ENCODE data around the gene RBBP4. TPM values are rescaled to one million over a fixed set of nuclear protein-coding genes. Genes with fewer than 3 reads are reported as not detected.
"Not testable (repeated sequence)": the region's sequence is repeated elsewhere in the genome, so short reads cannot be mapped to it uniquely, and the experiment has no call there.

RBBP4 gene
- total RNA-seq, 1 donor from 2014 or later, result 175 TPM

- H3K4me3 ChIP-seq (ENCODE audit: low read depth, low read length), result no peak overlapping the region
- no peak for DNase-seq (ENCODE audit: low read depth)
- TF ChIP-seq, protein P1, sequence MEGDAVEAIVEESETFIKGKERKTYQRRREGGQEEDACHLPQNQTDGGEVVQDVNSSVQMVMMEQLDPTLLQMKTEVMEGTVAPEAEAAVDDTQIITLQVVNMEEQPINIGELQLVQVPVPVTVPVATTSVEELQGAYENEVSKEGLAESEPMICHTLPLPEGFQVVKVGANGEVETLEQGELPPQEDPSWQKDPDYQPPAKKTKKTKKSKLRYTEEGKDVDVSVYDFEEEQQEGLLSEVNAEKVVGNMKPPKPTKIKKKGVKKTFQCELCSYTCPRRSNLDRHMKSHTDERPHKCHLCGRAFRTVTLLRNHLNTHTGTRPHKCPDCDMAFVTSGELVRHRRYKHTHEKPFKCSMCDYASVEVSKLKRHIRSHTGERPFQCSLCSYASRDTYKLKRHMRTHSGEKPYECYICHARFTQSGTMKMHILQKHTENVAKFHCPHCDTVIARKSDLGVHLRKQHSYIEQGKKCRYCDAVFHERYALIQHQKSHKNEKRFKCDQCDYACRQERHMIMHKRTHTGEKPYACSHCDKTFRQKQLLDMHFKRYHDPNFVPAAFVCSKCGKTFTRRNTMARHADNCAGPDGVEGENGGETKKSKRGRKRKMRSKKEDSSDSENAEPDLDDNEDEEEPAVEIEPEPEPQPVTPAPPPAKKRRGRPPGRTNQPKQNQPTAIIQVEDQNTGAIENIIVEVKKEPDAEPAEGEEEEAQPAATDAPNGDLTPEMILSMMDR (conservative IDR thresholded peaks at IDR 0.05; ENCODE audit: low read depth, low read length), result no peak
Observed at GRCh38 chr1:32626176-32626575, 24.8 kb upstream of the RBBP4 start.

GRCh38 chr1:32627596-32628162 lies 23.3 kb upstream of the RBBP4 start:
- no peak for DNase-seq (ENCODE audit: low read depth)
- H3K4me3 ChIP-seq (ENCODE audit: low read depth, low read length), result no peak overlapping the region
- TF ChIP-seq, protein P1 (conservative IDR thresholded peaks at IDR 0.05; ENCODE audit: low read depth, low read length), result no peak

- not testable (repeated sequence) for DNase-seq (ENCODE audit: low read depth); H3K4me3 ChIP-seq (ENCODE audit: low read depth, low read length)
Observed at GRCh38 chr1:32630173-32630572, 20.8 kb upstream of the RBBP4 start.

GRCh38 chr1:32632829-32633228 lies 18.2 kb upstream of the RBBP4 start:
- no peak for DNase-seq (ENCODE audit: low read depth)
- TF ChIP-seq, protein P1 (conservative IDR thresholded peaks at IDR 0.05; ENCODE audit: low read depth, low read length), result no peak
- no peak overlapping the region for H3K4me3 ChIP-seq (ENCODE audit: low read depth, low read length)

GRCh38 chr1:32635508-32636277 lies 15.3 kb upstream of the RBBP4 start:
- TF ChIP-seq, protein P1 (conservative IDR thresholded peaks at IDR 0.05; ENCODE audit: low read depth, low read length), result no peak
- no peak for DNase-seq (ENCODE audit: low read depth)
- no peak overlapping the region for H3K4me3 ChIP-seq (ENCODE audit: low read depth, low read length)

GRCh38 chr1:32636914-32637645 lies 13.9 kb upstream of the RBBP4 start:
- H3K4me3 ChIP-seq (ENCODE audit: low read depth, low read length), result no peak overlapping the region
- TF ChIP-seq, protein P1 (conservative IDR thresholded peaks at IDR 0.05; ENCODE audit: low read depth, low read length), result no peak
- no peak for DNase-seq (ENCODE audit: low read depth)

DNA sequence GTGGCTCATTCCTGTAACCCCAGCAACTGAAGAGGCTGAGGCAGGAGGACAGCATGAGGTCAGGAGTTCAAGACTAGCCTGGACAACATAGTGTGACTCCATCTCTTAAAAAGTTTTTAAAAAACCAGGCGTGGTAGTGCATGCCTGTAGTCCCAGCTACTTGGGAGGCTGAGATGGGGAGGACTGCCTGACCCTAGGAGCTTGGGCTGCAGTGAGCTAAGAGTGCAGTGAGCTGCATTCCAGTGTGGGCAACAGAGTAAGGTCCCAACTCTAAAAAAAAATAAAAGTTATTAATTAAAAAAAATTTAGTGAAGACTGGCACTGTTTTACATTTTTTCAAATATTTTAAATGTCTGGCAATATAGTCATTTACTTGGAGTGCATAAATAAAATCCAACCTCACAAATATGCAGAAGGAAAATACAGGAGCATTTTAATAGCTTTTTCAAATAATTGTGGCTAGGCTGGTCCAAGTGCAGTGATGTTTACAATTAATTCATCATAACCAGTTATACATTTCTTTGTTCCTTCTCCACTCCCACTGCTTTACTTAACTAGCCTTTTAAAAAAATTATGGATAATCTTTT lies 11.4 kb upstream of the RBBP4 start:
- DNase-seq (ENCODE audit: low read depth), result no peak
- H3K4me3 ChIP-seq (ENCODE audit: low read depth, low read length), result no peak overlapping the region
- TF ChIP-seq, protein P1 (conservative IDR thresholded peaks at IDR 0.05; ENCODE audit: low read depth, low read length), result no peak

DNA sequence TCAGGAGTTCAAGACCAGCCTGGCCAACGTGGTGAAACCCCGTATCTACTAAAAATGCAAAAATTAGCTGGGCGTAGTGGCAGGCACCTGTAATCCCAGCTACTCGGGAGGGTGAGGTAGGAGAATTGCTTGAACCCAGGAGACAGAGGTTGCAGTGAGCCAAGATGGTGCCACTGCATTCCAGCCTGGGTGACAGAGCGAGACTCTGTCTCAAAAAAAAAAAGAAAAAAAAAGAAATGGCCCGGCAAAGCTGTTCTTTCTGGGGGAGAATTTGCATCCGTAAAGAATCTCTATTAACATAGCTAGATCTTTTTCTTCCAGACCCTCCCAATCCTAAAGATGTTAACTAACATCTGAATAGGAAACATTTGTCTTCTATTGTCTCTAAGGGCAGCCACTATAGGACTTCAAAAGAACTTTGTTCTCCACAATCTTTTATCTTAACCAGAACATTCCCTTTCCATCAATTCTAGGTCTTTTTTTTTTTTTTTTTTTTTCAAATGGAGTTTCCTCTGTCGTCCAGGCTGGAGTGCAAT lies 8.6 kb upstream of the RBBP4 start:
- DNase-seq (ENCODE audit: low read depth); H3K4me3 ChIP-seq (ENCODE audit: low read depth, low read length): not testable (repeated sequence)

Data from epithelial cell of proximal tubule (primary cell).